Subcutaneous adipose tissue (tissue), 4 donors: ENCODE data around the gene RNU5D-1. TPM values are rescaled to one million over a fixed set of nuclear protein-coding genes. Genes with fewer than 3 reads are reported as not detected.

Source experiments
- CTCF ChIP-seq: fragments of 450-650 bp; IDR thresholded peaks from one replicate; pipeline ENCODE4 v1.5.1; 2016; ENCODE audit warnings: low read depth, mild to moderate bottlenecking, control low read depth, antibody characterized with exemption, moderate library complexity
- total RNA-seq, 4 donors: library from RNA; depleted of rRNA; stranded (reverse); fragments of >200 nt; gene quantifications; one replicate each; pipeline ENCODE4 v1.1.0, GENCODE V29; 2016

The RNU5D-1 gene
- total RNA-seq, 4 donors from 2014 or later = not detected

GRCh38 chr1:44694863-44695478 is 36.0 kb downstream of the RNU5D-1 start:
- no peak for TF ChIP-seq CTCF

GRCh38 chr1:44693900-44694299 is 37.1 kb downstream of the RNU5D-1 start:
- no peak for TF ChIP-seq CTCF

DNA sequence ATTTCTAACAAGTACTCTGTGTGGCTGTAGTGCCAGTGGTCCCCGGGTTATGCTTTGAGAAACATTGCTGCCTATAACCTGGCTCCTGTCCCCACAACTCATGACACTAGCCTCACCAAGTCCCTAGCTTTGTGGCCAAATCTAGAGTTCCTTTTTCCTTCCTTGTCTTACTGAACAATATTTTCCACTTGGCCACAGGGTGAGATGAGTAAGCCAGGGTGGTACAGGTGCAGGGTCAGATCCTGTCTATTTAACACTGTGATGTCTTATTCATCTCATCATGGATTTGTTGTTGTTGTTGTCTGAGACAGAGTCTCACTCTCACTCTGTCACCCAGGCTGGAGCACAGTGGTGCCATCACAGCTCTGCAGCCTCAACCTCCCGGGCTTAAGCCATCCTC is 37.8 kb downstream of the RNU5D-1 start:
- no peak for TF ChIP-seq CTCF

GRCh38 chr1:44689447-44689765 is 41.6 kb downstream of the RNU5D-1 start:
- no peak for TF ChIP-seq CTCF

DNA sequence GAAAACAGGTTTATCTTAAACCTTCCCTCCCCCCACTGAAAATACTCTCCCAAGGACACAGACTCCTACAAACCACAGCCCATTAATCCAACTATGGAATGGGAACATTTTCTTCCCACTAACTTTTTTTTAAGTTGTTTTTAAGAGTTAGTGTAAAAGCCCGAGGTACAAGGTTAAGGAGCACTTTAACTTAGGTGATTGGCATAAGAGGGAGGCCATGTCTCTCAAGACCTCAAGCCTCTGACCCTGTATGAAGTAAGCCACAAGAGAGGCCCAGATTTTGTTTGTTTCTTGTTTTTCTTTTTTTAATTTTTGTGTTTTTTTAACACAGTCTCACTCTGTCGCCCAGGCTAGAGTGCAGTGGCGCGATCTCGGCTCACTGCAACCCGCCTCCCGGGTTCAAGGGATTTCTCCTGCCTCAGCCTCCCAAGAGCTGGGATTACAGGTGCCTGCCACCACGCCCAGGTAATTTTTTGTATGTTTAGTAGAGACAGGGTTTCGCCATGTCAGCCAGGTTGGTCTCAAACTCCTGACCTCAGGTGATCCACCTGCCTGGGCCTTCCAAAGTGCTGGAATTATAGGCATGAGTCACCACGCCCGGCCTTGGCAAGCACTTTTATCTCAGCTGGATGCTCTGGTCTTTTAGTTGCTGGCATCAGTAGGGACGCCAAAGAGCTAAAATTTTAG is 42.1 kb downstream of the RNU5D-1 start:
- no peak for TF ChIP-seq CTCF

DNA sequence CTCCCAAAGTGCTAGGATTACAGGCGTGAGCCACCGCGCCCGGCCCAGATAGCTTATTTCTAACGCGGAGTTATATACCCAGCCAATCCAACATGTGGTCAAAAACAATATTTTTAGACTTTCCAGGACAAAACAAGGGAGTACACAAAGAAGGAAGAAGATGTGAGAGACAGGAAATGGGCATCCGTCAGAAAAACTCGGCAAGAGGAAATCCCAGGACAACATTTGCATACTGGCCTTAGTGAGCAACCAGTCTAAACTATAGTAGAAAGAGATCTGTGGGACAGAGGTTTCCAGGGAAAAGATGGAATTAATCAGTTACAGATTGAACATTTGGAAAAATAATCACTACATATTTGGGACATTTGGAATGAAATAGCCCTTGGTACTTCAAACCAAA is 45.1 kb downstream of the RNU5D-1 start:
- no peak for TF ChIP-seq CTCF

GRCh38 chr1:44685218-44685617 is 45.8 kb downstream of the RNU5D-1 start:
- no peak for TF ChIP-seq CTCF
